ENCODE results near the gene JMJD8. TPM values are rescaled to one million over a fixed set of nuclear protein-coding genes. Genes with fewer than 3 reads are reported as not detected.
A peak's percentile ranks its signal among the peaks of the same experiment; 100 is the strongest.

JMJD8 gene
- polyA plus RNA-seq, 4 donors: 23.0 to 46.2 (median 31.9) TPM

DNA sequence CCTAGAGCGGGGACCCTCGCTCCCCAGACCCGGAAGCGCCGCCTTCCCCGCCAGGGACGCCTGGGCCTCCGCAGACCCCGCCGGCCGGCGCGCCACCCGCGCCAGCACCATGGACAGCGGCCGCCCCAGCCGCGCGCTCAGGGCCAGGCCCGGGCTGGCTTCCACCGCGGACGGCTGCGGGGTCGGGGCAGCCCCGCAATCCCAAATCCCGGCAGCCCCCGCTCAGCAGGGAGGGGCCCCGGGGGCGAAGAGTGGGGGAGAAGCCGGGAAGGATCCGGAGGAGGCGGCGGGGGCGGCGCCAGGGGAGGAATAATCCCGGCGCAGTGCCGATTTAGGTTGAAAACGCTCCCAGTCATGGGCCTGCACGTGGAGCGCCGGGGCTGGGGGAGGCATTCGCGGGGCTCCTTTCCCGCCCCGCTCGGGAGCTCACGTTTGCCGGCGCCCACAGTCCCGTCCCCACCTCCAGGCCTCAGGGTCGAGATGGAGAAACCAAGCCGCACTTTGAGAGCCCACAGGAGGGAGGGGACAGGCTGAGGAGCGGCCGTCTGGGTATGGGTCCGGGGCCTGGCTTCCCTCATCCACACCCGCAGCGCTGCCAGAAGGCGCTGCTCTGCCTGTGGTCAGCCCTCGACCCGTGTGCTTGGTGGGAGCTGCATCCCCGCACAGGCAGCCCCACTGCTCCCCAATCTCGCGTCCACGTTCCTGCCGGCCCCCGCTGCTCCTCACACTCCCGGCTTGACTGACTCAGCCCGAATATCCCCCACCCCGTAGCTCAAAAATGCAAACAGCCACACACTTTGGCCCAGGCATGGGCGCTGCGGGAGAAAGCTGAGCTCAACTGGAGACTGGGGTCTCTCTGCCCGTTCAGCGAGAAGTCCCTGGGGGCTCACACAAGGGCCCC is 16.8 kb upstream of the JMJD8 start:
- no peak for FAIRE-seq
- 7% methylated on average over 73 to 76 of the region's 76 CpGs for WGBS, 3 donors
- Histone ChIP-seq H3K27me3 (ENCODE audit: control insufficient read depth in 3 of 3, insufficient read depth in 3 of 3, low read length in 3 of 3) (peaks cover 22 to 76% (median 31%) of the 10 kb centered on the region in 3 donors), H3K36me3 (ENCODE audit: control insufficient read depth in 3 of 3, insufficient read depth in 2 of 3, low read depth in 1 of 3, low read length in 3 of 3) (no peaks in the 10 kb centered on the region), H3K27ac (ENCODE audit: low read depth in 1 of 3, low read length in 2 of 3) (no peak overlapping the region), H3K4me3 (ENCODE audit: low read depth in 1 of 3, low read length in 3 of 3) (no peak overlapping the region), H3K9me3 (ENCODE audit: control insufficient read depth in 2 of 2, insufficient read depth in 1 of 2, low read depth in 1 of 2, low read length in 1 of 2) (no peaks in the 10 kb centered on the region), H3K4me1 (ENCODE audit: control insufficient read depth in 3 of 3, insufficient read depth in 2 of 3, low read depth in 1 of 3, low read length in 2 of 3) (peaks cover 0 to under 1% (median 0%) of the 10 kb centered on the region in 3 donors)
- DNase-seq: peak in 1 of 2 donors; percentile 73

- Histone ChIP-seq H3K4me3 (ENCODE audit: low read depth in 1 of 3, low read length in 3 of 3) (no peak overlapping the region), H3K27ac (ENCODE audit: low read depth in 1 of 3, low read length in 2 of 3) (no peak overlapping the region), H3K4me1 (ENCODE audit: control insufficient read depth in 3 of 3, insufficient read depth in 2 of 3, low read depth in 1 of 3, low read length in 2 of 3) (peaks cover 0 to 14% (median 3%) of the 10 kb centered on the region in 3 donors), H3K36me3 (ENCODE audit: control insufficient read depth in 3 of 3, insufficient read depth in 2 of 3, low read depth in 1 of 3, low read length in 3 of 3) (no peaks in the 10 kb centered on the region), H3K9me3 (ENCODE audit: control insufficient read depth in 2 of 2, insufficient read depth in 1 of 2, low read depth in 1 of 2, low read length in 1 of 2) (no peaks in the 10 kb centered on the region), H3K27me3 (ENCODE audit: control insufficient read depth in 3 of 3, insufficient read depth in 3 of 3, low read length in 3 of 3) (peaks cover 18 to 83% (median 27%) of the 10 kb centered on the region in 3 donors)
- no peak for DNase-seq
- 59 to 65% (median 60%) methylated on average over 19 of the region's 19 CpGs for WGBS, 3 donors
- FAIRE-seq: no peak
Measured at GRCh38 chr16:698911-699671, 15.0 kb upstream of the JMJD8 start.

DNA sequence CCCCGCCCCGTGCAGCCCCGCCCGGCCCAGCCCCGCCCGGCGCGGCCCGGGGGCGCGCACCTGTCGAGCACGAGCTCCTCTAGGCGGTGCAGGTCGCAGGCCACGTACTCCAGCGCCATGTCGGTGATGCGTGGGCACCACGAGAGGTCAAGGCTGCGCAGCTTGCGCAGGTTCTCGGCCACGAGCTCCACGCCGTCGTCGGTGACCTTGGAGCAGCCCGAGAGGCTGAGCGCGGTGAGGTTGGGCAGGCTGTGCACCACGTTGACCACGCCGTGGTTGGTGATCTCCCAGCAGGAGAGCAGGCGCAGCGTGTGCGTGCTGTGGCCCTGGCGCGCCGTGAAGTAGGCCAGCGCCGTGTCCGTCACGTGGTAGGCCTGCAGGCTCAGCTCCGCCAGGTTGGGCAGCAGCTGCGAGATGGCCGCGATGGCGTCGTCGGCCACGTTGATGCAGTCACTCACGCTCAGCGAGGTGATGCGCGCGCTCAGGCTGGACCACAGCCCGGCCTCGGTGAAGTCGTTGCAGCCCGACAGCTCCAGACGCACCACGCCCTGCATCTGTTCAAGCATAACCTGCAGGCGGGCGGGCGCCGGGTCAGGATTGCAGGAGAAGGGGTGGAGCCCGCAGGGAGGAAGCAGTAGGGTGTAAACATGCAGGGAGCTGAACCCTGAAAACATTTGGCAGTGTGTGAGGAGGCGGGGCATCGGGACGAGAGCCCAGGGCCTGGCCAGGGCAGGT is 11.4 kb upstream of the JMJD8 start:
- Histone ChIP-seq H3K4me3 (ENCODE audit: low read depth in 1 of 3, low read length in 3 of 3) (peak overlapping the region in 2 of 3 donors; percentile 19 to 28), H3K9me3 (ENCODE audit: control insufficient read depth in 2 of 2, insufficient read depth in 1 of 2, low read depth in 1 of 2, low read length in 1 of 2) (no peaks in the 10 kb centered on the region), H3K36me3 (ENCODE audit: control insufficient read depth in 3 of 3, insufficient read depth in 2 of 3, low read depth in 1 of 3, low read length in 3 of 3) (no peaks in the 10 kb centered on the region), H3K4me1 (ENCODE audit: control insufficient read depth in 3 of 3, insufficient read depth in 2 of 3, low read depth in 1 of 3, low read length in 2 of 3) (peaks cover 0 to 14% (median 3%) of the 10 kb centered on the region in 3 donors), H3K27me3 (ENCODE audit: control insufficient read depth in 3 of 3, insufficient read depth in 3 of 3, low read length in 3 of 3) (peaks cover 3 to 73% (median 7%) of the 10 kb centered on the region in 3 donors), H3K27ac (ENCODE audit: low read depth in 1 of 3, low read length in 2 of 3) (peak overlapping the region in 1 of 3 donors; percentile 87)
- 0 to 2% (median 1%) methylated on average over 60 to 71 of the region's 71 CpGs for WGBS, 3 donors
- FAIRE-seq (no peak), DNase-seq (peak; percentile 56 to 90)

DNA sequence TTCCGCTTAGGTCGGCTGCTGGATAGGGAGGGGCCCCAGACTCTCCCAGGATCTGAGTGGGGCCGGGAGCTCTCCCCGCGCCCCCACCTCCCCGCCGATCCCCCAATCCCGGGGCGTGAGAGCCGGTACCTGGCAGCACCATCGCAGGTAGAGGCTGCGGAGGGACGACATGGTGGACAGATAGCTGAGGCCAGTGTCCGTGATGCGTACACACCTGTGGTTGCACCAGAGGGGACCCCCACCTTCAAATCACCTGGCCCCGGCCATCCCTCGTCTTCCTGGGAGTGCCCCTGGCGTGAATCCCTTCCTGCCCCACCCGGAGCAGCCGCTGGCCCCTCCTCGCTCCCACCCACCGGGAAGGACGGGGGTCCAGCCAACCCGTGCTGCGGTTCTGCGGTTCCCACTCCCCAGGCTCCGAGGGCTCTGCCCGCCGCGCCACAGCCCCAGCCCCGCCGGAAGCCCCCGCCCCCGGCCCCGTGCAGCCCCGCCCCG is 10.8 kb upstream of the JMJD8 start:
- peaks cover 3 to 67% (median 7%) of the 10 kb centered on the region in 3 donors for H3K27me3 ChIP-seq (ENCODE audit: control insufficient read depth in 3 of 3, insufficient read depth in 3 of 3, low read length in 3 of 3)
- no peak overlapping the region for H3K27ac ChIP-seq (ENCODE audit: low read depth in 1 of 3, low read length in 2 of 3)
- no peak for FAIRE-seq
- H3K4me1 ChIP-seq (ENCODE audit: control insufficient read depth in 3 of 3, insufficient read depth in 2 of 3, low read depth in 1 of 3, low read length in 2 of 3): peaks cover 0 to 14% (median 3%) of the 10 kb centered on the region in 3 donors
- no peak for DNase-seq
- no peaks in the 10 kb centered on the region for H3K36me3 ChIP-seq (ENCODE audit: control insufficient read depth in 3 of 3, insufficient read depth in 2 of 3, low read depth in 1 of 3, low read length in 3 of 3)
- WGBS, 3 donors: 1 to 2% (median 1%) methylated on average over 32 to 37 of the region's 37 CpGs
- no peaks in the 10 kb centered on the region for H3K9me3 ChIP-seq (ENCODE audit: control insufficient read depth in 2 of 2, insufficient read depth in 1 of 2, low read depth in 1 of 2, low read length in 1 of 2)
- peak overlapping the region in 1 of 3 donors; percentile 28 for H3K4me3 ChIP-seq (ENCODE audit: low read depth in 1 of 3, low read length in 3 of 3)

GRCh38 chr16:694187-694862 is 10.2 kb upstream of the JMJD8 start:
- H3K9me3 ChIP-seq (ENCODE audit: control insufficient read depth in 2 of 2, insufficient read depth in 1 of 2, low read depth in 1 of 2, low read length in 1 of 2): no peaks in the 10 kb centered on the region
- H3K36me3 ChIP-seq (ENCODE audit: control insufficient read depth in 3 of 3, insufficient read depth in 2 of 3, low read depth in 1 of 3, low read length in 3 of 3): no peaks in the 10 kb centered on the region
- H3K27me3 ChIP-seq (ENCODE audit: control insufficient read depth in 3 of 3, insufficient read depth in 3 of 3, low read length in 3 of 3): peaks cover 3 to 61% (median 5%) of the 10 kb centered on the region in 3 donors
- no peak for FAIRE-seq
- DNase-seq: no peak
- 2% methylated on average over 38 to 64 of the region's 64 CpGs for WGBS, 3 donors
- H3K27ac ChIP-seq (ENCODE audit: low read depth in 1 of 3, low read length in 2 of 3): no peak overlapping the region
- peak overlapping the region in 1 of 3 donors; percentile 28 for H3K4me3 ChIP-seq (ENCODE audit: low read depth in 1 of 3, low read length in 3 of 3)
- H3K4me1 ChIP-seq (ENCODE audit: control insufficient read depth in 3 of 3, insufficient read depth in 2 of 3, low read depth in 1 of 3, low read length in 2 of 3): peaks cover 3 to 20% (median 6%) of the 10 kb centered on the region in 3 donors

DNA sequence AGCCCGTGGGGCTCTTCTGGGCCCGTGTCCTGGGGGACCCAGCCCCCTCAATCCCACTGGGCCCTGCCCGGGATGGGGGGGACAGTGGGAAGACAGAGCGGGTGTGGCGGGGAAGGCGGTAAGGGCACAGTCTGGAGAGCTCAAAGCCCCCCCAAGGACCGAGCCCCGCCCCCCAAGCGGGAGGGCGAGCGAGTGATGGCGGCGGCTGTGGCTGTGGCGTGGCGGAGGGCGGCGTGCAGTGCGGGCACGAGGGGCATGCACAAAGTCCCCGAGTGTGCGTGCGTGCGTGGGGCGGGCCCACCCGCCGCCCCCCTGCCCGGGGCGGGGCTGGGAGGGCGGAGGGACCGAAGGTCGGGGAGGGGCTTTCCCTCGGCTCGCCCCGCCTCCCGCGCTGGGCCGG is 9.6 kb upstream of the JMJD8 start:
- no peaks in the 10 kb centered on the region for H3K9me3 ChIP-seq (ENCODE audit: control insufficient read depth in 2 of 2, insufficient read depth in 1 of 2, low read depth in 1 of 2, low read length in 1 of 2)
- FAIRE-seq: no peak
- no peaks in the 10 kb centered on the region for H3K36me3 ChIP-seq (ENCODE audit: control insufficient read depth in 3 of 3, insufficient read depth in 2 of 3, low read depth in 1 of 3, low read length in 3 of 3)
- peaks cover 6 to 24% (median 8%) of the 10 kb centered on the region in 3 donors for H3K4me1 ChIP-seq (ENCODE audit: control insufficient read depth in 3 of 3, insufficient read depth in 2 of 3, low read depth in 1 of 3, low read length in 2 of 3)
- peak in 1 of 2 donors; percentile 26 for DNase-seq
- no peak overlapping the region for H3K27ac ChIP-seq (ENCODE audit: low read depth in 1 of 3, low read length in 2 of 3)
- H3K27me3 ChIP-seq (ENCODE audit: control insufficient read depth in 3 of 3, insufficient read depth in 3 of 3, low read length in 3 of 3): peaks cover 3 to 56% (median 5%) of the 10 kb centered on the region in 3 donors
- peak overlapping the region in 1 of 3 donors; percentile 28 for H3K4me3 ChIP-seq (ENCODE audit: low read depth in 1 of 3, low read length in 3 of 3)
- 1 to 7% (median 7%) methylated on average over 16 to 37 of the region's 37 CpGs for WGBS, 3 donors

DNA sequence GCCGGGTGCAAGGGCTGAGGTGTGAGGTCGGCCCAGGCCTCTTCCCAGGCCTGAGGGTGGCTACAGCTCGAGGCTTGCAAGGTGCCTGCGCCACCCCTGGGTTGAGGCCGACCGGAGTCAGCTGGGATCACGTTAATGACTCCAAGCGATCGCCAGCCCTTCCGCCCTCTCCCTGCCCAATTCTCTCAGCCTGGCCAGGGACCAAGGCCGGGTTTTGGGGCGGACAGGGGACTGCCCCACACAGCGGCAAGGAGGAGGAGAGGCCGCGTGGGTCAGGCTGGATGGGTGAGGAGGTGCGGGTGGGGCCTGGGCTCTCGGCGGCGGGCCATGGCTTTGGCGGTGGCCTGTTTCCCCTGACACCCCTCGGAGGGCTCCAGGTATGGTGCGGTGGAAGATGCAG is 9.2 kb upstream of the JMJD8 start:
- Histone ChIP-seq H3K4me1 (ENCODE audit: control insufficient read depth in 3 of 3, insufficient read depth in 2 of 3, low read depth in 1 of 3, low read length in 2 of 3) (peaks cover 6 to 24% (median 8%) of the 10 kb centered on the region in 3 donors), H3K27me3 (ENCODE audit: control insufficient read depth in 3 of 3, insufficient read depth in 3 of 3, low read length in 3 of 3) (peaks cover 3 to 53% (median 5%) of the 10 kb centered on the region in 3 donors), H3K27ac (ENCODE audit: low read depth in 1 of 3, low read length in 2 of 3) (no peak overlapping the region), H3K4me3 (ENCODE audit: low read depth in 1 of 3, low read length in 3 of 3) (no peak overlapping the region), H3K9me3 (ENCODE audit: control insufficient read depth in 2 of 2, insufficient read depth in 1 of 2, low read depth in 1 of 2, low read length in 1 of 2) (no peaks in the 10 kb centered on the region), H3K36me3 (ENCODE audit: control insufficient read depth in 3 of 3, insufficient read depth in 2 of 3, low read depth in 1 of 3, low read length in 3 of 3) (no peaks in the 10 kb centered on the region)
- WGBS, 3 donors: 18 to 34% (median 32%) methylated on average over 18 to 22 of the region's 22 CpGs
- FAIRE-seq: no peak
- no peak for DNase-seq
